GM13976 (cell line): Measurements from ENCODE around the gene TTC24.

ENCODE experiments used
- DNase-seq: peaks from one replicate; pipeline ENCODE4 v3.0.0; 2012; ENCODE audit warnings: low spot score
- in situ Hi-C: fragments of 300-500 bp; cut with MboI; formaldehyde crosslinking; loops from one replicate; pipeline ENCODE4 v1.12.0; 2022; ENCODE audit warnings: low sequenced_read_pairs, mixed read lengths, inconsistent platforms; ENCODE audit not compliant: unreplicated experiment
- TF ChIP-seq, protein P1 (sequence below): IDR thresholded peaks from 2 replicates; pipeline ENCODE4 v1.5.1; 2012; ENCODE audit warnings: borderline replicate concordance, mild to moderate bottlenecking; ENCODE audit not compliant: insufficient read depth; ENCODE audit errors: extremely low read depth, missing control alignments, control extremely low read depth

TTC24 gene

DNA sequence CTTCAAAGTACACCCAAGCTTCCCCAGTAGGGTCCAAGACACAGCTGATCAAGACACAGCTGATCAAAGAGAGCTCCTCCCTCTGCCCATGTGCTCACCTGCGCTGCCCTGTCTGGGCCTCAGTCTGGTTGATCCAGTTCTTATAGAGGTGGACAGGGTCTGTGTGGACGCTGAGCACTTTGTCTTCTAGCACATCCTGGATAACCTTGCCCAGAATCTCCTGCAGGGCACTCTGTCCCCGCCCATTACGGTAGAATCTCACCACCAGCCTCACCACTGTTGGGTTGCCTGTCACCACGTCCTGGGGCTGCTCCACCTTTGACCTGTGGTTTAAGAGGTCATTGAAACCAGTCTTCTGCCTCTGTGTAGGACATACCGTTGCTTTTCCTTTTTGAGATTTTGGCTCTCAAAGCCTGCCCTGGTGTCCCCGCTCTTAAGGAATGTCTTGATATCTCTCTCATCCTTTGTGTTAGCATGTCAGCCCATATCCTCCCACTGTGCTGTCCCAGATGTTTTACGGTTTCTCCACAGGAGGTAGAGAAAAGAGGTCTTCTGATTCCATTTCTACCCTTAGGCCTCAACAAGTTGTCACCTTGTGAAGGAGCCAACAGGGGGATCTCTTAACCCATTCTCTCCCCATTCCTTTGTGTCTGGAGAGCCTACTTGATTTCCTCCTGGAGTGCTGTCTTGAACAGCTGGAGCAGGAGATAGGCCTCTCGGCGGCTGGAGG, 40.6 kb upstream of the TTC24 start:
- no peak for DNase-seq
- TF ChIP-seq, protein P1, sequence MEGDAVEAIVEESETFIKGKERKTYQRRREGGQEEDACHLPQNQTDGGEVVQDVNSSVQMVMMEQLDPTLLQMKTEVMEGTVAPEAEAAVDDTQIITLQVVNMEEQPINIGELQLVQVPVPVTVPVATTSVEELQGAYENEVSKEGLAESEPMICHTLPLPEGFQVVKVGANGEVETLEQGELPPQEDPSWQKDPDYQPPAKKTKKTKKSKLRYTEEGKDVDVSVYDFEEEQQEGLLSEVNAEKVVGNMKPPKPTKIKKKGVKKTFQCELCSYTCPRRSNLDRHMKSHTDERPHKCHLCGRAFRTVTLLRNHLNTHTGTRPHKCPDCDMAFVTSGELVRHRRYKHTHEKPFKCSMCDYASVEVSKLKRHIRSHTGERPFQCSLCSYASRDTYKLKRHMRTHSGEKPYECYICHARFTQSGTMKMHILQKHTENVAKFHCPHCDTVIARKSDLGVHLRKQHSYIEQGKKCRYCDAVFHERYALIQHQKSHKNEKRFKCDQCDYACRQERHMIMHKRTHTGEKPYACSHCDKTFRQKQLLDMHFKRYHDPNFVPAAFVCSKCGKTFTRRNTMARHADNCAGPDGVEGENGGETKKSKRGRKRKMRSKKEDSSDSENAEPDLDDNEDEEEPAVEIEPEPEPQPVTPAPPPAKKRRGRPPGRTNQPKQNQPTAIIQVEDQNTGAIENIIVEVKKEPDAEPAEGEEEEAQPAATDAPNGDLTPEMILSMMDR: no peak
- in situ Hi-C loops: no loop called here

DNA sequence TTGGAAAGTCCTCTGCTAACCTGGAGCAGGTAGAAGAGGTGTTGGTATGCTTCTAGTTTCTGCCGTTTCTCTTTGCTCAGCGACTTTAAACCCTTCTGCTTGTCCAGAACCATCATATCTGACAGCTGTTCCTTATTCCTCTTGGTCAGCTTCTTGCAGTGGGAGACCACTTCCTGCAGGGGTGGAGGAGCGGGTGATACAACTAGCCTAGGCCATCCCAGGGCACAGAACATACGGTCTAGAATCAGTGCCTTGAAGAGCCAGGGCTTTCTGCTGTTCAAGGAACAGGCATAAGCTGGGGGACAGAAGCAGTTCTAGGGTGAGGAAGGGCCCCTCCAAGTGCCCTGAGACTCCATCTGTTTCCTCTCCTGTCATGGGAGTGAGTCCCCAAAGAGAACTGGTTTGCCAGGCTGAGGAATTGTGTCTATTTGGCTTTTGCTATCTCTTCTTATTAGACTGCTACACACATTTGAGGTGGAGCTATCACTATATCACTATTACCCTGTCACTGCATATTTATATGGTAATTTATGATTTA, 39.6 kb upstream of the TTC24 start:
- in situ Hi-C loops: no loop called here
- TF ChIP-seq, protein P1: no peak
- DNase-seq: no peak

DNA sequence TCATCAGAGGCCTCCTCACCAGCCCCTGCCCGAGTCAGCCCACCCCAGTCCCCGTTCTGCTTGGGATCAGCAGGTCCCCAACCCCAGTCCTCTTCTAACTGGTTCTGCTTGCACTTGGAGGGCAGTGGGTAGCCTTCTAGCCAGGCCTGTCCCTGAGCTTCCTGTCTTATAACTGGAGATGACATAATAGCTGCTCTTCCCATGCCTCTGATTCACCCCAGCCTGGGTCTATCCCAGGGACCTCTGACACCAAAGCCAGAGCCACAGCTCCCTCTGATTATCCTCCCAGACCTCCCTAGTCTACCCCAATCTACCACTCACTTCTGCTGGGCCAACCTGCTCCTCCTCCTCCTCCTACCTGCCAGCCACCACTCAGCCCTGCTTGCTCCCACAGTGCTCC, 38.6 kb upstream of the TTC24 start:
- no peak for DNase-seq
- in situ Hi-C loops: no loop called here
- TF ChIP-seq, protein P1: no peak

DNA sequence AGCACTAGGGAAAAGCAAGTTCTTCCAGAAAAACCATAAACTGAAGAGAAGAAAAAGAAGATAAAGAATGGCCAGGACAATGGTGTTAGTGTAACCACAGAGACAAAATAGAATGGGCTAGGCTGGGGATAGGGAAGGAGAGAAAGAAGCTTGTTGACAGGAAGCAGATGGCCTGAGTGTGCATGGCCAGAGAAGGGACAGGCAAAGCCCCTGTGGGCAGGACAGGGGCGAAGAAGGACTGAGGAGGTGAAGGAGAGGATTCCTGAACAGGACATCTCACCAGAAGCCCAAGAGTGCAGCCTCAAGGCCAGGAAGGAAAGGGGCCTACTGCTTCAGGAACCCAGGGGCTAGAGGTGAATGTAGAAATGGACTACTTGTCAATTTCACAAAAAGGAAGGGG, 36.5 kb upstream of the TTC24 start:
- in situ Hi-C loops: no loop called here
- DNase-seq: no peak
- TF ChIP-seq, protein P1: no peak

DNA sequence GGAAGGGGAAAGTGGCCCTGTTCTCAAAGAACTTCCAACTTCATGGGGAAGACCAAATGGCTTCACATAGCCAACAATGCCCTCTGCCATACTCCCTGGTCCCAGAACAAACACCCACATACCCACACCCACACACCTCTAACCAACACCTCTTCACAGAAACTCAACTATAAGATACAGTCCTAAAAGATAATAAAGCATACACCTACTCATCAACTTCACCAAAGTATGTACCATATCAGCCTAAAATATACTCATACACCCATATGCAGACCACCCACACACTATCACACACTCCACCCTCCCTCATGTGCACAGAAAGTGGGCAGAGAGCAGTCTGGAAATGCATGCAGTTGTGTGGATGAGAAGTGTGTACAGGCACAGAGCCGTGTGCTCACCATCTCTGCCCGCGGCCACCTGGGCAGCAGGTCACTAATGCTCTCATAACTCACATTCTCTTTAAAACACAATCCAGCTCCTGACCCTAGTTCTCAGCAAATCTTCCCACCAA, 34.9 kb upstream of the TTC24 start:
- TF ChIP-seq, protein P1: no peak
- in situ Hi-C loops: no loop called here
- no peak for DNase-seq

DNA sequence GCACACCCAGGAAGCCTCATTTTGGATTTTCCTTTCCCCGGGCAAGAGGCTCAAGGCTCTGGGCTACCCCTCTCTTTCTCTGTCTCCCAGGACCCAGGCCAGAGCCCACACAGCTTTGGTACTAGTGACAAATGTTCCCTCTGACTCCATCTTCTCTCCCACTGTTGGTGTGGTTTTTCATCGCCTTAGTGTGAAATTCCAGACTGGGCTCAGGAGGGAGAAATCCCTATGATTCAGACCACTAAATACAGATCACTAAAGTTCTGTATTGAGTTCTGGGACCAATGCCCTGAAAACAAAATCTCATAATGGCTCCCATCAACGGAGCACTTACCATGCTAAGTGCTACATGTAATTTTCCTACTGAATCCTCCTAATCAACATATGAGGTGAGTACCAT, 33.3 kb upstream of the TTC24 start:
- no peak for DNase-seq
- in situ Hi-C loops: no loop called here
- TF ChIP-seq, protein P1: no peak
